HG02870 (cell line): ENCODE data around the gene VASH1.

ENCODE experiments used
- ATAC-seq: cut with Tn5 transposase; IDR thresholded peaks from one replicate; pipeline ENCODE4 v1.9.1; 2021; ENCODE audit warnings: mild to moderate bottlenecking, moderate library complexity; ENCODE audit not compliant: unreplicated experiment

The VASH1 gene

DNA sequence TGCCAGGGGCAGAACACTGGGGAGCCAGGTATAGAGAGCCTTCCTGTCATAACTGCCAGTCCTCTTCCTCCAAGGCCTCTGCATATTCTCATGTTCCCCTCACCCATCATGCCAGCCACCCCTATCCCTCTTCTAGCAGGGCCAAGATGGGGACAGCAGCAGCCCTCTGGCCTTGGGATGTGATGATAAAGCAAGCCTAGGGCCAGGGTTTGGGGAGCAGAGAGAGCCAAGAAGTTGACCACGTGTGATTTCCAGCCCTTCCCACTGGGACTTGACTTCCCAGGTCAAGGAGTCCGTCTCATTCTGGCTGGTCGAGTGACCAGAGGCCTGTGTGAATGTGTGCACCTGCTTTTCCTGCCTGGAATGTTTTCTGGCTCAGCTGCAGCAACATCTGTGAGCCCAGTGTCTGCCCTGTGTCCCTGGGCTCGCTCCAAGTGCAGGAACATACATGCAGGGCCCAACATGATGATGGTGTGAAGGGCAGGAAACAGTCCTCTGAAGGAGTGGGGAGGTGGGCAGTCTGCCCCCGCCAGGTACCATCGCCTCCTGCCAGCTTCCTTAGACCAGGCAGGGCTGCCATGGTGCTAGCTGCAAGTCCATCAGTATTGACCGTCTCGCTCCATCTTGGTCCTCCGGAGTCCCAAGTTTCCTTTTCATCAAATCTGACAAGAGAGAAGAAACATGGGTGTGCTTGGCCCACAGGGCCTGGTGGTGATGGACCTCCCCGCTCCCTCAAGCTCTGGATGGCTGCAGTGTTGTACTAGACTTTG lies 21.0 kb downstream of the VASH1 start:
- ATAC-seq = no peak

DNA sequence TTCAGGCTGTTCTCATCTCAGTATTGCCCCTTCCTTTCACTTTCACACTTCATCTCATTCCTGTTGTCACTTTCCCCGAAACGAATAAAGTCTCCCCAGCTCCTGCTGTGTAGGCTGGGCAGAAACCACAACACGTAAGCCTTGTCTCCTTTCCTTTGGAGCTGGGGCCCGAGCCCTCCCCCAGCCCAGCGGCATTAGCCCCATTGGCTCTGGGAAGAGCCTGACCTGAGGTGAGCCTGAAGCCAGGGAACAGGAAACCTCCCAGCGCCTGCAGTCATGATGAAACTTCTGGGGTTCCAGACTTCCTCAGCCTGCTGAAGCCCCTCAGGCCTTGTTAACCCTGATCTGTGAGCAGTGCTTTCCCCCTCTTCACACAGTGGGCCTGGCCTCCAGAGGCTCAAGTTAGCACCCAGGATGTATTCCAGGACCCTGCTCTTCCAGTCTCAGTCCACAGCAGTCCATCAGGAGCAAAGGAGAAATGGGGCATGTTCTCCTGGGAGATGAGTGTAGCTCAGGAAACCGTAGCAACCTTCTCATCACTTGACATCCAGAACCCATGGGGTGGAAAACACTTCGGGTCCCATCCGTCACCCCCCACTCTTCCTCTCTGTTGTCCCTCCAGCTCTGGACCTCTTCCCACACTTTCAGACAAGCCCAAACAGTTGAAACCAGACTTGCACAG lies 21.8 kb downstream of the VASH1 start:
- ATAC-seq = no peak

- ATAC-seq = no peak
Observed at GRCh38 chr14:76784266-76784874, 23.1 kb downstream of the VASH1 start.

DNA sequence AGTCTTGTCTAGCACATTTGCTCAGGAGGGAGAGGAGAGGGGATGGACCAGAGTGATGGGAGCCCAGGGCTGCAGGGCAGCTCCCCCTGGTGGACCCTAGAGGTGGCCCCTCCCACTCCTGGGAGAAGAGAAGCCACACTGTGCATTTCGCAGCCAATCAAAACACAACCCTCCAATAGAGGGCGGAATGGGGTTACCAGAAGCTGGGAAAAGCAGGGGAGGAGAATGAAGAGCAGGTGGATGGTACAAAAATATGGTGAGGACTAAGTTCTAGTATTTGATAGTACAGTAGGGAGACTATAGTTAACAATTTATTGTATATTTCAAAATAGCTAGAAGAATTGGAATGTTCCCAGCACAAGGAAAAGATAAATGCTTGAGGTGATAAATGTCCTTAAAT lies 23.6 kb downstream of the VASH1 start:
- ATAC-seq = peak; percentile 76

DNA sequence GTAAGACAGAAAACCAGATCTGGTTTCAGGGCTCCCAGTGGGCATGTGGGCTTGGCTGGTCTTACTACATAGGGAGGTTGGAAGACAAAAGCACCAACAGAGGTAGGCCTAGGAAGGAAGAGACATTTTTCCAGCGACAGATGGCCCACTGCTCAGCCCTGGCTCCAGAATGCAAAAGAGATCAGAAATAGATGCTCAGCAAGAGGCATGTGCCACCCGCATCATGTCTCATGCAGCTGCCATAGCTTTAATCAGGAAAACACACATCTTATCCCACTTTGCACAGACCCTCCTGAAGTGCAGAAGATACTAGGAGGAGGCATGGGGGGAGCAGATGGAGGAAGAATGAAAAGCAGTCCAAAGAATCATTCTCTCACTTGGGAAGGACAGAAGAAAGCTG lies 25.3 kb downstream of the VASH1 start:
- ATAC-seq = no peak

DNA sequence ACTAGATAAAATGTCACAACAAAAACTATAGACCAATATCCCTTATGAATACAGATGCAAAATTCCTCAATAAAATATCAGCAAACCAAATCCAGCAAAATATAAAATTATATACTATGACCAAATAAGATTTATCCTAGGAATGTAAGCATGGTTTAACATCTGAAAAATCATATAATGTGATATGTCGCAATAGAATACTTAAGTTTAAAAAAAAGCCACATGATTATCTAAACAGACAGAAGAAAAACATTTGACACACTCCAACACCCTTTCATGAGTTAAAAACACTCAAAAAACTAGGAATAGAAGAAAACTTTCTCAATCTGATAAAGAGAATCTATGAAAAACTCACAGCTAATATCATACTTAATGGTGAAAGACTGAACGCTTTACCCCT lies 31.2 kb downstream of the VASH1 start:
- ATAC-seq = no peak

DNA sequence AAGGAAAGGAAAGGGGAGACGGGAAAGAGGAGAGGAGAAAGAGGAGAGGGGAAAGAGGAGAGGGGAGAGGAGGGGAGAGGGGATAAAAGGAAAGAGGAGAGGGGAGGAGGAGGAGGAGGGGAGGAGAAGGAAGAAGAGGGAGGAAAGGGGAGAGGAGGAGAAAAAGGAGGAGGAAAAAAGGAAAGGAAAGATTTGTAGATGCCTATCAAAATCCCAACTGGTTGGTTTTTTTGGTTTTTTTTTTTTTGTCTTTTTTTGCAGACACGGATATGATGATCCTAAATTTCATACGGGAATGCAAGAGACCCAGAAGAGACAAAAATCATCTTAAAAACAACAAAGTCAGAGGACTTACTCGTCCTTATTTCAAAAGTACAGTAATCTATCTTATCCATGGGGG lies 32.1 kb downstream of the VASH1 start:
- no peak for ATAC-seq

- no peak for ATAC-seq
Observed at GRCh38 chr14:76793956-76794355, 32.7 kb downstream of the VASH1 start.

DNA sequence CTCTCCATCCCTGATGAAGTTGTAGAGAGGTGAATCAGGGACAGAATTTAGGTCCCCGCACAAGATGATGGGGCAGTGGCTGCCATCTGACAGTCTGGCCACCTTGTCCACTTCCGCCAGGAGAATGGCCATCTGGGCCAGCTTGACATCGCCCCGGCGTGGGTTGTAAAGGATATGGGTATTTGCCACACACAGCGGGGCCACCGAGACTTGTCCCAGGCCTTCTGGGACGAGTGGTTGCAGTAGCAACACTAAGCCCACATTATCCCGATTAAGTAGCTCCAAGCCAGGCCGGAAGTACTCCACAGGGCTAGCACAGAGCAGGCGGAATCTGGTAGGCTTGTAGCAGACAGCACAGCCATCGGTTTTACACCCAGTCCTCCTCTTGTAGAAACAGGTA lies 45.2 kb downstream of the VASH1 start:
- no peak for ATAC-seq

GRCh38 chr14:76808011-76808410 lies 46.7 kb downstream of the VASH1 start:
- ATAC-seq = no peak

- ATAC-seq = no peak
Observed at GRCh38 chr14:76808990-76809389, 47.7 kb downstream of the VASH1 start.

DNA sequence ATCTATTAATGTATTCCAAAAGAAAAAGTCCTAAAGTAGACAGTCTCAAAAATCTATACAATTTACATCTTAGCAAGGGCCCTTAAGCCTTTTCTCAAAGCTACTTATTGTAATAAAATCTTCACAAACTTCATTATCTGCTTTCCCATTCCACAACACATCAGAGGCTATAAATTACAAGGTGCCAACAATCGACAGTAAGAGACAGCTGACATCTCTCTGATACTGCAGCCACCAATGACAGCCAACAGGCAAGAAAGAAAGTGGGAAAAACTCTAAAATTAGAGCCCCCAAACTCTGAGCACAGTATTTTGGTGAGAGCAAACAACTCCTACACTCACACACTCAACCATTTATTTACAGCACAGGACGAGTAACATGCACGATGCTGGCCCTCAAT lies 49.3 kb downstream of the VASH1 start:
- no peak for ATAC-seq

DNA sequence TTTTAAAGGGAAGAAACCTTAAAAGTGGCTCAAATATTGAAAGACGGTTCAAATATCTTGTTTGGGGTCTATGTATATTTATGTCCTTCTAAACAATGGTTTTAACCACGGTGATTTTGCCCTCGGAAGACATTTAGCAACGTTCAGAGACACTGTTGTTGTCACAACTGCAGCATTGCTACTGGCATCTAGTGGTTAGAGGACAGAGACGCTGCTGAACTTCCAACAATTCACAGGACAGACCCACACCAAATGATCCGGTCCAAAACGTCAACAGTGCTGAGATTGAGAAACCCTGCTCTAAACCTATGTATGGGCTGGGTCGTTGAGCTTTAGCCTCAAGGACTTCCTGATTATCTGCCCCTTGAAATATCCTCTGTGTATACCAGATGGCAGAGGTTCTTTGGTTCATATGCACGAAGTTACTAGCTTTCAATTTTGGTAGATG lies 49.7 kb downstream of the VASH1 start:
- no peak for ATAC-seq

DNA sequence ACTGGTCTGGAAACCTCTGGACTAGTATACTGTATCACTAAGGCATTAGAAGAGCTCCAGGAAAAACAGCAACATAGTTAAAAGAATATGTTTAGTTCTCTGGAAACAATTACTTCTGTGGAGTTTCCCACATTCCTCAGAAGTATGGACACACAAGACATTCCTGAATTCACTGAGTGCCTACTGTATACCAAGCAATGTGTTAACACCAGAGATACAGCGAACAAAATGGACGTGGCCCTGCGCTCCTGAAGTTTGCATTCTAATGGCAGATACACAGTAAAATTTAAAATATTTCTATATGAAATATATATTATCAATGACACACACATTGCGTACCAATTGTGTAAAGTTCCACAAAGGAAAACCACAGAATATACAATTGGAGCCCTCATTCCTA lies 50.3 kb downstream of the VASH1 start:
- no peak for ATAC-seq

DNA sequence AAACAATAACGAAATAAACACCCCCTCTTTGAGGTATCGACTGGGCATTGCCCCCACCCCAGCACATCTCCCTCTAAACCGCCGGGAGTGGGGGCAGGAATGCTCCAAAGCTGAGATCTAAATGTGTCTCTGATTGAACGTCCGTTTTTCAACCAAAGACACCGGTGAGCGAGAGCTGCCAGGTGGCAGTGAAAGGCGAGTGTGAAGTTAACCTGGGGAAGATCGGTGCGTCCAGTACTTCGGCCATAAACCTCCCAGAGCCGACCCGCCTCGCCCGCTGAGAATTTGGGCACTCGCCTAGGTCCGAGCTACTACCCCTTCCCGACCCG lies 50.8 kb downstream of the VASH1 start:
- ATAC-seq = no peak

- ATAC-seq = peak; percentile 82
Observed at GRCh38 chr14:76812422-76813383, 51.4 kb downstream of the VASH1 start, which contains the start of gene ANGEL1. TSS of gene ANGEL1 (minus strand) at chr14:76812882. CDS start at chr14:76812827, 55 bp downstream.

GRCh38 chr14:76814726-76815645 lies 53.7 kb downstream of the VASH1 start:
- ATAC-seq = no peak

GRCh38 chr14:76820700-76821099 lies 59.4 kb downstream of the VASH1 start:
- no peak for ATAC-seq

GRCh38 chr14:76826122-76826521 lies 64.9 kb downstream of the VASH1 start, which contains the start of gene LRRC74A:
TSS of gene LRRC74A (plus strand) at chr14:76826408. CDS start at chr14:76826698, 290 bp downstream.
- ATAC-seq = no peak
